ENCODE data around the gene RDH14.

Gene RDH14

GRCh38 chr2:18549083-18549482 is 11.4 kb downstream of the RDH14 start:
- H3K4me1 ChIP-seq (ENCODE audit: control insufficient read depth in 2 of 2, insufficient read depth in 2 of 2, low read length in 2 of 2): no peaks in the 10 kb centered on the region
- peaks cover 3 to 4% of the 10 kb centered on the region in 2 donors for H3K36me3 ChIP-seq (ENCODE audit: control insufficient read depth in 2 of 2, insufficient read depth in 2 of 2, low read length in 2 of 2)
- no peaks in the 10 kb centered on the region for H3K27me3 ChIP-seq (ENCODE audit: control insufficient read depth in 2 of 2, insufficient read depth in 2 of 2, low read length in 2 of 2)
- H3K27ac ChIP-seq (ENCODE audit: low read depth in 2 of 2, low read length in 2 of 2): no peak overlapping the region
- H3K9ac ChIP-seq (ENCODE audit: low read depth in 1 of 2, low read length in 2 of 2): no peak overlapping the region
- no peaks in the 10 kb centered on the region for H3K9me3 ChIP-seq (ENCODE audit: control insufficient read depth in 2 of 2, low read length in 2 of 2)
- no peak overlapping the region for H3K4me3 ChIP-seq (ENCODE audit: low read length in 2 of 2)

GRCh38 chr2:18548621-18549020 is 11.8 kb downstream of the RDH14 start:
- Histone ChIP-seq H3K27me3 (ENCODE audit: control insufficient read depth in 2 of 2, insufficient read depth in 2 of 2, low read length in 2 of 2) (no peaks in the 10 kb centered on the region), H3K4me3 (ENCODE audit: low read length in 2 of 2) (no peak overlapping the region), H3K9me3 (ENCODE audit: control insufficient read depth in 2 of 2, low read length in 2 of 2) (no peaks in the 10 kb centered on the region), H3K36me3 (ENCODE audit: control insufficient read depth in 2 of 2, insufficient read depth in 2 of 2, low read length in 2 of 2) (no peaks in the 10 kb centered on the region), H3K9ac (ENCODE audit: low read depth in 1 of 2, low read length in 2 of 2) (no peak overlapping the region), H3K27ac (ENCODE audit: low read depth in 2 of 2, low read length in 2 of 2) (no peak overlapping the region), H3K4me1 (ENCODE audit: control insufficient read depth in 2 of 2, insufficient read depth in 2 of 2, low read length in 2 of 2) (no peaks in the 10 kb centered on the region)

- no peak overlapping the region for H3K4me3 ChIP-seq (ENCODE audit: low read length in 2 of 2)
- no peaks in the 10 kb centered on the region for H3K36me3 ChIP-seq (ENCODE audit: control insufficient read depth in 2 of 2, insufficient read depth in 2 of 2, low read length in 2 of 2)
- no peaks in the 10 kb centered on the region for H3K4me1 ChIP-seq (ENCODE audit: control insufficient read depth in 2 of 2, insufficient read depth in 2 of 2, low read length in 2 of 2)
- H3K27me3 ChIP-seq (ENCODE audit: control insufficient read depth in 2 of 2, insufficient read depth in 2 of 2, low read length in 2 of 2): no peaks in the 10 kb centered on the region
- H3K9ac ChIP-seq (ENCODE audit: low read depth in 1 of 2, low read length in 2 of 2): no peak overlapping the region
- H3K9me3 ChIP-seq (ENCODE audit: control insufficient read depth in 2 of 2, low read length in 2 of 2): no peaks in the 10 kb centered on the region
- H3K27ac ChIP-seq (ENCODE audit: low read depth in 2 of 2, low read length in 2 of 2): no peak overlapping the region
Observed at GRCh38 chr2:18546567-18546966, 13.9 kb downstream of the RDH14 start.

GRCh38 chr2:18545384-18545783 is 15.1 kb downstream of the RDH14 start:
- Histone ChIP-seq H3K4me3 (ENCODE audit: low read length in 2 of 2) (no peak overlapping the region), H3K27me3 (ENCODE audit: control insufficient read depth in 2 of 2, insufficient read depth in 2 of 2, low read length in 2 of 2) (no peaks in the 10 kb centered on the region), H3K4me1 (ENCODE audit: control insufficient read depth in 2 of 2, insufficient read depth in 2 of 2, low read length in 2 of 2) (no peaks in the 10 kb centered on the region), H3K27ac (ENCODE audit: low read depth in 2 of 2, low read length in 2 of 2) (no peak overlapping the region), H3K9ac (ENCODE audit: low read depth in 1 of 2, low read length in 2 of 2) (no peak overlapping the region), H3K36me3 (ENCODE audit: control insufficient read depth in 2 of 2, insufficient read depth in 2 of 2, low read length in 2 of 2) (no peaks in the 10 kb centered on the region), H3K9me3 (ENCODE audit: control insufficient read depth in 2 of 2, low read length in 2 of 2) (no peaks in the 10 kb centered on the region)

GRCh38 chr2:18544171-18544570 is 16.3 kb downstream of the RDH14 start:
- Histone ChIP-seq H3K4me1 (ENCODE audit: control insufficient read depth in 2 of 2, insufficient read depth in 2 of 2, low read length in 2 of 2) (no peaks in the 10 kb centered on the region), H3K9ac (ENCODE audit: low read depth in 1 of 2, low read length in 2 of 2) (no peak overlapping the region), H3K27me3 (ENCODE audit: control insufficient read depth in 2 of 2, insufficient read depth in 2 of 2, low read length in 2 of 2) (no peaks in the 10 kb centered on the region), H3K9me3 (ENCODE audit: control insufficient read depth in 2 of 2, low read length in 2 of 2) (no peaks in the 10 kb centered on the region), H3K36me3 (ENCODE audit: control insufficient read depth in 2 of 2, insufficient read depth in 2 of 2, low read length in 2 of 2) (no peaks in the 10 kb centered on the region), H3K27ac (ENCODE audit: low read depth in 2 of 2, low read length in 2 of 2) (no peak overlapping the region), H3K4me3 (ENCODE audit: low read length in 2 of 2) (no peak overlapping the region)

- Histone ChIP-seq H3K4me3 (ENCODE audit: low read length in 2 of 2) (no peak overlapping the region), H3K9ac (ENCODE audit: low read depth in 1 of 2, low read length in 2 of 2) (no peak overlapping the region), H3K27me3 (ENCODE audit: control insufficient read depth in 2 of 2, insufficient read depth in 2 of 2, low read length in 2 of 2) (no peaks in the 10 kb centered on the region), H3K9me3 (ENCODE audit: control insufficient read depth in 2 of 2, low read length in 2 of 2) (no peaks in the 10 kb centered on the region), H3K27ac (ENCODE audit: low read depth in 2 of 2, low read length in 2 of 2) (no peak overlapping the region), H3K36me3 (ENCODE audit: control insufficient read depth in 2 of 2, insufficient read depth in 2 of 2, low read length in 2 of 2) (no peaks in the 10 kb centered on the region), H3K4me1 (ENCODE audit: control insufficient read depth in 2 of 2, insufficient read depth in 2 of 2, low read length in 2 of 2) (no peaks in the 10 kb centered on the region)
Observed at GRCh38 chr2:18540872-18541271, 19.6 kb downstream of the RDH14 start.

- no peak overlapping the region for H3K4me3 ChIP-seq (ENCODE audit: low read length in 2 of 2)
- no peaks in the 10 kb centered on the region for H3K4me1 ChIP-seq (ENCODE audit: control insufficient read depth in 2 of 2, insufficient read depth in 2 of 2, low read length in 2 of 2)
- no peak overlapping the region for H3K27ac ChIP-seq (ENCODE audit: low read depth in 2 of 2, low read length in 2 of 2)
- no peaks in the 10 kb centered on the region for H3K27me3 ChIP-seq (ENCODE audit: control insufficient read depth in 2 of 2, insufficient read depth in 2 of 2, low read length in 2 of 2)
- H3K9me3 ChIP-seq (ENCODE audit: control insufficient read depth in 2 of 2, low read length in 2 of 2): no peaks in the 10 kb centered on the region
- H3K36me3 ChIP-seq (ENCODE audit: control insufficient read depth in 2 of 2, insufficient read depth in 2 of 2, low read length in 2 of 2): no peaks in the 10 kb centered on the region
- H3K9ac ChIP-seq (ENCODE audit: low read depth in 1 of 2, low read length in 2 of 2): no peak overlapping the region
Observed at GRCh38 chr2:18536697-18537096, 23.8 kb downstream of the RDH14 start.

- Histone ChIP-seq H3K9me3 (ENCODE audit: control insufficient read depth in 2 of 2, low read length in 2 of 2) (no peaks in the 10 kb centered on the region), H3K27me3 (ENCODE audit: control insufficient read depth in 2 of 2, insufficient read depth in 2 of 2, low read length in 2 of 2) (no peaks in the 10 kb centered on the region), H3K4me3 (ENCODE audit: low read length in 2 of 2) (no peak overlapping the region), H3K9ac (ENCODE audit: low read depth in 1 of 2, low read length in 2 of 2) (no peak overlapping the region), H3K27ac (ENCODE audit: low read depth in 2 of 2, low read length in 2 of 2) (no peak overlapping the region), H3K4me1 (ENCODE audit: control insufficient read depth in 2 of 2, insufficient read depth in 2 of 2, low read length in 2 of 2) (no peaks in the 10 kb centered on the region), H3K36me3 (ENCODE audit: control insufficient read depth in 2 of 2, insufficient read depth in 2 of 2, low read length in 2 of 2) (no peaks in the 10 kb centered on the region)
Observed at GRCh38 chr2:18536100-18536499, 24.4 kb downstream of the RDH14 start.

GRCh38 chr2:18531194-18531593 is 29.3 kb downstream of the RDH14 start:
- H3K27me3 ChIP-seq (ENCODE audit: control insufficient read depth in 2 of 2, insufficient read depth in 2 of 2, low read length in 2 of 2): no peaks in the 10 kb centered on the region

GRCh38 chr2:18527822-18528221 is 32.6 kb downstream of the RDH14 start:
- Histone ChIP-seq H3K4me3 (ENCODE audit: low read length in 2 of 2) (no peak overlapping the region), H3K36me3 (ENCODE audit: control insufficient read depth in 2 of 2, insufficient read depth in 2 of 2, low read length in 2 of 2) (no peaks in the 10 kb centered on the region), H3K9me3 (ENCODE audit: control insufficient read depth in 2 of 2, low read length in 2 of 2) (no peaks in the 10 kb centered on the region), H3K27me3 (ENCODE audit: control insufficient read depth in 2 of 2, insufficient read depth in 2 of 2, low read length in 2 of 2) (no peaks in the 10 kb centered on the region), H3K27ac (ENCODE audit: low read depth in 2 of 2, low read length in 2 of 2) (no peak overlapping the region), H3K9ac (ENCODE audit: low read depth in 1 of 2, low read length in 2 of 2) (no peak overlapping the region), H3K4me1 (ENCODE audit: control insufficient read depth in 2 of 2, insufficient read depth in 2 of 2, low read length in 2 of 2) (peaks cover 0 to 5% of the 10 kb centered on the region in 2 donors)

More at GRCh38 chr2:18531194-18531593, 29.3 kb downstream of the RDH14 start:
- Histone ChIP-seq H3K4me1 (ENCODE audit: control insufficient read depth in 2 of 2, insufficient read depth in 2 of 2, low read length in 2 of 2) (no peaks in the 10 kb centered on the region), H3K9ac (ENCODE audit: low read depth in 1 of 2, low read length in 2 of 2) (no peak overlapping the region), H3K4me3 (ENCODE audit: low read length in 2 of 2) (no peak overlapping the region), H3K9me3 (ENCODE audit: control insufficient read depth in 2 of 2, low read length in 2 of 2) (no peaks in the 10 kb centered on the region), H3K27ac (ENCODE audit: low read depth in 2 of 2, low read length in 2 of 2) (no peak overlapping the region), H3K36me3 (ENCODE audit: control insufficient read depth in 2 of 2, insufficient read depth in 2 of 2, low read length in 2 of 2) (no peaks in the 10 kb centered on the region)

- H3K9ac ChIP-seq (ENCODE audit: low read depth in 1 of 2, low read length in 2 of 2): no peak overlapping the region
- no peaks in the 10 kb centered on the region for H3K36me3 ChIP-seq (ENCODE audit: control insufficient read depth in 2 of 2, insufficient read depth in 2 of 2, low read length in 2 of 2)
- H3K27me3 ChIP-seq (ENCODE audit: control insufficient read depth in 2 of 2, insufficient read depth in 2 of 2, low read length in 2 of 2): no peaks in the 10 kb centered on the region
- H3K27ac ChIP-seq (ENCODE audit: low read depth in 2 of 2, low read length in 2 of 2): no peak overlapping the region
- no peaks in the 10 kb centered on the region for H3K9me3 ChIP-seq (ENCODE audit: control insufficient read depth in 2 of 2, low read length in 2 of 2)
- no peak overlapping the region for H3K4me3 ChIP-seq (ENCODE audit: low read length in 2 of 2)
- peaks cover under 1 to 10% of the 10 kb centered on the region in 2 donors for H3K4me1 ChIP-seq (ENCODE audit: control insufficient read depth in 2 of 2, insufficient read depth in 2 of 2, low read length in 2 of 2)
Observed at GRCh38 chr2:18527326-18527725, 33.1 kb downstream of the RDH14 start.
